ENCODE data around the gene ADRA1B.
A peak's percentile ranks its signal among the peaks of the same experiment; 100 is the strongest.
"Not testable (repeated sequence)": the region's sequence is repeated elsewhere in the genome, so short reads cannot be mapped to it uniquely, and the experiment has no call there.

ADRA1B gene

GRCh38 chr5:159965031-159965837 is 49.0 kb downstream of the ADRA1B start:
- no peak for DNase-seq (ENCODE audit: low read depth in 2 of 2, low spot score in 1 of 2)

DNA sequence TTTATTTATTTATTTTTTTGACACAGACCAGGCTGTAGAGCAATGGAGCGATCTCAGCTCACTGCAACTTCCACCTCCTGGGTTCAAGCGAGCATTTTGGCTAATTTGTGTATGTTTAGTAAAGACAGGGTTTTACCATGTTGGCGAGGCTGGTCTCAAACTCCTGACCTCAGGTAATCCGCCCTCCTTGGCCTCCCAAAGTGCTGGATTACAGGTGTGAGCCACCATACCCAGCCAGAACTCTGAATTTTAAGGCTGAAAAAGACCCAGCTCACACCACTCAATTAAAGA is 49.5 kb downstream of the ADRA1B start:
- DNase-seq (ENCODE audit: low read depth in 2 of 2, low spot score in 1 of 2) = not testable (repeated sequence)

GRCh38 chr5:159969966-159970365 is 53.7 kb downstream of the ADRA1B start:
- DNase-seq (ENCODE audit: low read depth in 2 of 2, low spot score in 1 of 2) = no peak

GRCh38 chr5:159971038-159971437 is 54.8 kb downstream of the ADRA1B start:
- no peak for DNase-seq (ENCODE audit: low read depth in 2 of 2, low spot score in 1 of 2)

DNA sequence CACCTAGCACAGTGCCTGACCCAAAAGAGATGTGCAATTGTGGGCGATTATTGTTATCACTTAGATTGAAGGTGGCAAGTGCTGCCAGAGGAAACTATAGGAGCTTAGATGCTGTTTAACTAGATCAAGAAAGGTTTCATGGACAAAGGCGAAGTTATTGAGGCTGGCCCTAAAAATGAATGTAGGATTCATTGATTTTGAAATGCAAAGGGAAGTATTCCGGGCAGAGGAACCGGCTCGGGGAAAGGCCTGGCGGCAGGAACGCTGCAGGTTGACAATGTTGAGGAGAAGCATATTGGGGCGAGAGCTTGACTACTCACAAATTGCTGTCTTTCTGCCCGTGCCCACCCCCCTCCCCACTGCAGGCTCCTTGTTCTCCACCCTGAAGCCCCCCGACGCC is 55.2 kb downstream of the ADRA1B start:
- DNase-seq (ENCODE audit: low read depth in 2 of 2, low spot score in 1 of 2) = no peak

DNA sequence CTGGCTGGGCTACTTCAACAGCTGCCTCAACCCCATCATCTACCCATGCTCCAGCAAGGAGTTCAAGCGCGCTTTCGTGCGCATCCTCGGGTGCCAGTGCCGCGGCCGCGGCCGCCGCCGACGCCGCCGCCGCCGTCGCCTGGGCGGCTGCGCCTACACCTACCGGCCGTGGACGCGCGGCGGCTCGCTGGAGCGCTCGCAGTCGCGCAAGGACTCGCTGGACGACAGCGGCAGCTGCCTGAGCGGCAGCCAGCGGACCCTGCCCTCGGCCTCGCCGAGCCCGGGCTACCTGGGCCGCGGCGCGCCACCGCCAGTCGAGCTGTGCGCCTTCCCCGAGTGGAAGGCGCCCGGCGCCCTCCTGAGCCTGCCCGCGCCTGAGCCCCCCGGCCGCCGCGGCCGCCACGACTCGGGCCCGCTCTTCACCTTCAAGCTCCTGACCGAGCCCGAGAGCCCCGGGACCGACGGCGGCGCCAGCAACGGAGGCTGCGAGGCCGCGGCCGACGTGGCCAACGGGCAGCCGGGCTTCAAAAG is 55.7 kb downstream of the ADRA1B start:
- no peak for DNase-seq (ENCODE audit: low read depth in 2 of 2, low spot score in 1 of 2)

DNA sequence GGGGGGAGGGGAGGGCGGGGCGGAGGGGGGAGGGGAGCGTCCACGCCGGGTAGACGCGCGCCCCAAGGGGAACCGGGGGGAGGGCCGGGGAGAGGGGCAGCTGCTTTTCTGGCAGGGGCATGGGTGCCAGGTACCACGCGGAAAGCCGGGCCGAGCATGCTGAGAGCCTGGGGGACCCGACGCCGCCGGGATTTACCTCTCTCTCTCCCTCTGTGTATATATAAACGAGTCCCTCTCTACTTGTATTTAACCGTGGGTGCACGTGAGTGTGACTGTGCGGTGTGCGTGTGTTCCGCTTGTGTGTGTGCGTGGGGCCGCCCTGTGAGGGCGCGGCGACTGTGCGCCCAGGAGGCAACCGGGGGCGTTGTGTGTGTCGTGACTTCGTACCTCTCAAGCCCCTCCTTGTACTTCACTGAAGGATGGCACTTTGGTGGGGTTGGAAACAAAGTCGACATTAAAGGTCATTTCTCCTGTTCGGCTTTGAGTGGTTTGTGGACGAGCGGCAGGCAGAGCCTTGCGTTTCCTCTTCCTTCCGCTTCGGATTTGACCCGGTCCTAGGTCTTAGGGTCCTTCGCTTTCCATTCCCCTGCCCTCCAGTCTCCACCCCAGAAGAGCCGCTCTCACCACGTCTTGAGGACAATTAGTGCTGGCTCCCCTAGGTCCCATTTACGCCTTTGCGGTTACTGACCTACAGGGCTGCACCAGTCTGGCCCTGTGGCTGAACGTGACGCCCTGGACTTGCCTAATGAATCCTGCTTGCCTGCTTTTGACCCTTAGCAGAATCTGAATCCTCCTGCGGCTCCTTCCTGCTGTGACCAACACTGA is 56.5 kb downstream of the ADRA1B start:
- no peak for DNase-seq (ENCODE audit: low read depth in 2 of 2, low spot score in 1 of 2)

GRCh38 chr5:159975462-159976019 is 59.3 kb downstream of the ADRA1B start:
- DNase-seq (ENCODE audit: low read depth in 2 of 2, low spot score in 1 of 2) = no peak

GRCh38 chr5:159976921-159977320 is 60.6 kb downstream of the ADRA1B start:
- DNase-seq (ENCODE audit: low read depth in 2 of 2, low spot score in 1 of 2) = no peak

DNA sequence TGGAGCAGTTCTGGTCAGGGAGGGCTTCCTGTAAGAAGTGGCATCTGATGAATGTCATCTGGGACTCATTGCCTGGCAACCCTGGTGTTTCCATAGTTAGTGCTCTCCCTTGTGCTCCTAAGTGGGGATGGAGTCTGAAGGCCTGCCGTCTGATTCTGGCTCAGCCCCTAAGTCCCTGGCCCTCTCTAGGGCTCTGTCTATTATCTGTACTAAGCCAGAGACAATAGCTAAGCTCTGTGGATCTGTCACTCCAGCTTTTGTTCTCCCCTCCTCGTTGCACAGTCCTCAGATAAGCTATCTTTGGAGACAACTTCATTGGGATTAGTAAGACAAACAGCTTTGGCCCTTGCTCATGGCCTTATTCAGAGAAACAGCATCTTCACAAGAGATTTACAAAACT is 62.1 kb downstream of the ADRA1B start:
- DNase-seq (ENCODE audit: low read depth in 2 of 2, low spot score in 1 of 2) = no peak

GRCh38 chr5:159982421-159983173 is 66.3 kb downstream of the ADRA1B start:
- DNase-seq (ENCODE audit: low read depth in 2 of 2, low spot score in 1 of 2) = no peak

DNA sequence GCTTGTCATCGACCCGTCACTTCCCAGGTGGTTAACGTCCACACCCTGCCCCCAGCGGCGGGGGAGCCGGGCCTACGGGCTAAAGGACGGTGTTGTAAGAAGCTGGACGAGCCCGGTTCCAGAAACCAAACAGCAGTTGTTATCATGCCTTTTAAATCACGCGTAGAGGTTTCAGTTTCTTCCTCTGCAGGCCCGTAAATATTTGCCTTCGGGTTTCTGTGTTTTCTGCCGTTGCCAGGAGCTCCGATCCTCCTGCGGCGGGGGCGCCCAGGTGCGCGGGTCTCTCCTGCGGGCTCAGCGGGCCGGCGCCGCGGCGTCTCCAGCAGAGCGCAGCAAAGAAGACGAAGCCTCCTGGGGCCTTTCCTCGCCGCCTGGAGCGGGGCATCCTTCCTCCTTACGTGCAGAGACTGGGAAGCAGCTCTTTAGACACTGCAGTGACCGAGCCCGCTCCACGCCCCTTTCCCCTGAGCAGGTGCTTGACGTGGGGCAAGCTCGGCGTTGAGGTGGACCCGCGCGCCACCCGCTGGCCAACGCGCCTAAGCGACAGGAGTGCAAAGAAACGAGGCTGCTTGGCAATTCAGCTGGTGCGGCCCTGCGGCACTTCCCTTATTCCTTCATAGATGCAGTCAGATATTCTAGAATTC is 70.9 kb downstream of the ADRA1B start:
- DNase-seq (ENCODE audit: low read depth in 2 of 2, low spot score in 1 of 2) = peak; percentile 37 to 40

- no peak for DNase-seq (ENCODE audit: low read depth in 2 of 2, low spot score in 1 of 2)
Observed at GRCh38 chr5:159990506-159990905, 74.2 kb downstream of the ADRA1B start.

DNA sequence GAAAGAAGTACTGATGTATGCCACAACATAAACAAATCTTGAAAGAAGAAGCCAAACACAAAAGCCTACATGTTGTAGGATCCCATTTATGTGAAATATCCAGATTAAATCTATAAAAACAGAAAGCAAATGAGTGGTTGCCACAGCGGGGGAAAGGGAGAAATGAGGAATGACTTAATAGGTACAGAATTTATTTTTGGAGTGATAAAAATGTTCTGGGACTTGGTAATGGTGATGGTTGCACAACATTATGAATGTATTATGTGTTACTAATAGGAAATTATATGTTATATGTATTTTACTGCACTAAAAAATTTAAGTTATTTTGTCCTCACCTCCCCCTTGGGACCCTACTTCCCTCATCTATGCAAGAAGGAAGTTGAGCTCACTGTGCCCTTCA is 76.3 kb downstream of the ADRA1B start:
- DNase-seq (ENCODE audit: low read depth in 2 of 2, low spot score in 1 of 2) = no peak

- DNase-seq (ENCODE audit: low read depth in 2 of 2, low spot score in 1 of 2) = no peak
Observed at GRCh38 chr5:159993194-159993593, 76.9 kb downstream of the ADRA1B start.

GRCh38 chr5:159995907-159996306 is 79.6 kb downstream of the ADRA1B start:
- DNase-seq (ENCODE audit: low read depth in 2 of 2, low spot score in 1 of 2) = no peak

DNA sequence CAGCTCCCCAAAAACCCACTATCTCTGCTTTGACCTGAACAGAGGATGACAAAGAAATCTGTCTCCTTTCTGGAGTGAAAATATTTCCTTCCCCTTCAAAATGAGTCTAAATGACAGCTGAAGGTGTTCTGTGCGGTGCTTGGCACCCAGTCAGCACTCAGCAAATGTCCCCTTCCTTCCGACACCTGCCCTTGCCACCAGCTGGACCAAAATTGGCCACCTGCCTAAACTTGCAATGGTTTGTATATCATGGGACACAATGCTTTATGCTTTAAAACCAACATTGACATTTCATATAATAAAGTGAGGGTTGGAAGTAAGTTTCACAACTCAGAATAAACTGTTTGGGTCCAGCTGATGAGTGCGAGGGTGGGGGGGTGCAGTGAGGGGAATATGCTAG is 85.2 kb downstream of the ADRA1B start:
- DNase-seq (ENCODE audit: low read depth in 2 of 2, low spot score in 1 of 2) = no peak

- no peak for DNase-seq (ENCODE audit: low read depth in 2 of 2, low spot score in 1 of 2)
Observed at GRCh38 chr5:160007514-160007913, 91.2 kb downstream of the ADRA1B start.

DNA sequence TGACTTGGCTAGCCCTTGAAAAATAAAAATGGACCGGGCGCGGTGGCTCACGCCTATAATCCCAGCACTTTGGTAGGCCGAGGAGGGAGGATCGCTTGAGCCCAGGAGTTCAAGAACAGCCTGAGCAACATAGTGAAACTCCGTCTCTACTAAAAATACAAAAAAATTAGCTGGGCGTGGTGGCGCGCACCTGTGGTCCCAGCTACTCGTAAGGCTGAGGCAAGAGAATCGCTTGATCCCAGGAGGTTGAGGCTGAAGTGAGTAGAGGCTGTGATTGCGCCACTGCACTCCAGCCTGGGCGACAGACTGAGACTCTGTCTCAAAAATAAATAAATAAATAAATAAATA is 92.2 kb downstream of the ADRA1B start:
- DNase-seq (ENCODE audit: low read depth in 2 of 2, low spot score in 1 of 2) = not testable (repeated sequence)

GRCh38 chr5:160008877-160009590 is 92.8 kb downstream of the ADRA1B start, which contains the start of gene TTC1:
Gene TTC1, plus strand, starts transcription at chr5:160009139. Its CDS starts 1,390 bp downstream, at chr5:160010529.
- peak; percentile 86 to 87 for DNase-seq (ENCODE audit: low read depth in 2 of 2, low spot score in 1 of 2)

Data from stimulated activated CD8-positive, alpha-beta memory T cell treated with anti-CD3 and anti-CD28 coated beads, Interleukin-4, amount 100 ng/mL, for 4 hours (primary cell).